Measurements from ENCODE around the gene SLC36A2.
A peak's percentile ranks its signal among the peaks of the same experiment; 100 is the strongest.
"Not testable (repeated sequence)": the region's sequence is repeated elsewhere in the genome, so short reads cannot be mapped to it uniquely, and the experiment has no call there.

The SLC36A2 gene

DNA sequence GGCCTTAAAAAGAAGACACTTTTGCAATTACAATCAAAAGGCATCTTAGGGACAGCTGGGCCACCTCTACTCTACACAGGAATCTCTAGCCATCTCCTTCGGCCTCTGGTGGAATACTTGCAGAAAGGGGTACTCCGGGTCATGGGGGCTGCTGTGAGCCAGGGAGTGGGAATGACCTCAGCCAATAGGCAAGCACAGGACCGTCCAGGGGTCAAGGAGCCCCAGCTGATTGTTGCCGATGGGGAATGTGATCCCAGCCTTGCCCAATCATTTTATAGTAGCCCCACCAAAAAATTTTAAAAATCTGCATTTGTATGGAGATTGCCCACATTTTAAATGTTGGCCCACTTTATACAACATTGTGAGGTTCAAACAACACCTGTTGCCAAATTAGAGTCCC lies 26.9 kb downstream of the SLC36A2 start:
- no peak for DNase-seq

DNA sequence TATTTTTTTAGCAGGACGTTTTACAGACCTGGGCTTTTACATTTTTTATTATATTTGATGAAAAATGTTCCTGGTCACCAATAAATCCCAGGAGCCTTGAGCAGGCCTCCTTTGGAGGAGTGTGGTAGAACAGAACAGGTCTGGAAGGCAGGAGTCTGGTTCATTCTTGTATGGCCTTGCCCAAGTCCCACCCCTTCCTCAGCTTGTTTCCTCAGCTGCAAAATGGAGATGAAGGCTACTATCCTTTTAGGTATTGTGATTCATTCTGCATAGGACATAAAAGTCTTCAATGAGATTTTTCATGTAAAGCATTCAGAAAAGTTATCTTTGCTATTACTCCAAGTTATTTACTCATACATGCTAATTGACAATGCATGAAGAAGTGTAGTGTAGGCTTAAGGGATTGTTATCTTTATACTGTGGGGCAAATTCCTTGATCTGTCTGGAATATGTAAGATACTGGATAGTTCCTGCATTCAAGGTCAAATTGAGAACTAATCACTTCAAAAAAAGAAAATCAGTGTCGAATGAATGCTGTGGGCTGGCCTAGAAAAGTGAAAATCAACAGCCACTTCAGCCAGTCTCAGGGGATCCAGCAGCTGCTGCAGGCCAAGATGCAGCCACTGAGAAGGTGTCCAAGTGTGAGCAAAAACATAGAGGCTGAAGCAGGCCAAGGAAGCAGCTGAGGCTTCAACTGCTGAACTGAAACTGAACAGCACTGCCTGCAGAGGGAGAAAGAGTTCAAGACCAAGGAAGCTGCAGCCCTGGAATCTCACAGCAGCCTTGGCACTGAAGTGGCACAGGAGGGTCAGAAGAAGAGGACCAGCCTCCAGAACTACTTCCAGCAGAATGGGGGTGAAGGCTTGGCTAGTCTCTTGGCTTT lies 28.3 kb downstream of the SLC36A2 start:
- peak; percentile 5 for DNase-seq

- DNase-seq, result no peak
Measured at GRCh38 chr5:151317871-151318270, 29.5 kb downstream of the SLC36A2 start.

- DNase-seq, result peak; percentile 69
Measured at GRCh38 chr5:151315998-151316597, 31.3 kb downstream of the SLC36A2 start.

DNA sequence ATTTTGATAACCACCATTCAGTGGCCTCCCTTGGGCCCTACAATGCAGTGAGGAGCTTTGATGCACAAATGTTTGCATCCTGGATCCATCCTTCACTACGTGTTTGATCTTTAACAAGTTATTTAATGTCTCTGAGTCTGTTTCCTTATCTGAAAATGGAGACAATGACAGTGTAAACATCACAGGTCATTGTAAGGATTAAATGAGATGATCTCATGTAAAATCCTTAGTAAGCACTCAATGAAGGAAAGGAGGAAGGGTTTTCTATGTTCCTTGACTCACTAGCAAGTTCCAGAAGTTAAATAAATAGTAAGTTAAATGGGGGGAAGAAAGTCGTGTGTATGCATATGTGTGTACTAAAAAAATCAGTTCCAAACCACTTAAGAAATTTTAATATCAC lies 34.0 kb downstream of the SLC36A2 start:
- no peak for DNase-seq

DNA sequence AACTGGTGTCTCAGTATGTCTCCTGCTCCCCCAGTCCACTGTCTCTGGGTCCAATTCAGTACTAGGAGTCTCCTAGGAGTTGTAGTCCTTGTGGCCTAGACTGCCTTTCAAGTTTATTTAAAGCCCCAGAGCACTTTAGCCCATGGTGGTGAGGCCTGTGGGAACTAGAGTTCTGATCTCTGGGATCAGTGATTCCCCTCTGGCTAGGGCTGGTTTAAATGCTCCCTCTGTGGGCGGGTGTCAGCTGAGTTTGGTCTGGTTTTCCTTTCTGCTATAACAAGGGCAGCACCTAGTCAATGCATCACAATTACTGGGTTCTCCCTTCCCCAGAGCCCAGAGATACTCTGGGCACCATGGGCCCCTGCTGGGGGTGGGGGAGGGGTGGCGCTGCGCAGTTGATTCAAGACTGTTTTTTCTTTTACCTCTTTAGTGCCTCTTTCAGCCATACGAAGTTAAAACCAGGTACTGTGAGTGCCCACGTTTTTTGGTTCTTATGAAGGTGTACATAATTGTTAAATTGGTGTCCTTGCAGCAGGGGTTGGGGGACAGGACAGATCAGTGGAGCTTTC lies 34.5 kb downstream of the SLC36A2 start:
- no peak for DNase-seq

DNA sequence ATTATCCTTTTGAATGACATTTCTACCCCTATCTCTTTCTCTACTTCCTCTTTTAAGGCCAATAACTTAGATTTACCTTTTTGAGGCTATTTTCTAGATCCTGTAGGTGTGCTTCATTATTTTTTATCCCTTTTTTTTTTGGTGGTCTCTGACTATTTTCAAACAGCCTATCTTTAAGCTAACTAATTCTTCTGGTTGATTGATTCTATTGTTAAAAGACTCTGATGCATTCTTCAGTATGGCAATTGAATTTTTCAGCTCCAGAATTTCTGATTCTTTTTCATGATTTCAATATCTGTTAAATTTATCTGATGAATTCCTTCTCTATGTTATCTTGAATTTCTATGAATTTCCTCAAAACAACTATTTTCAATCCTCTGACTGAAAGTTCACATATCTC lies 36.4 kb downstream of the SLC36A2 start:
- no peak for DNase-seq

- DNase-seq, result not testable (repeated sequence)
Measured at GRCh38 chr5:151309821-151310220, 37.5 kb downstream of the SLC36A2 start.

GRCh38 chr5:151309266-151309665 lies 38.1 kb downstream of the SLC36A2 start:
- not testable (repeated sequence) for DNase-seq

DNA sequence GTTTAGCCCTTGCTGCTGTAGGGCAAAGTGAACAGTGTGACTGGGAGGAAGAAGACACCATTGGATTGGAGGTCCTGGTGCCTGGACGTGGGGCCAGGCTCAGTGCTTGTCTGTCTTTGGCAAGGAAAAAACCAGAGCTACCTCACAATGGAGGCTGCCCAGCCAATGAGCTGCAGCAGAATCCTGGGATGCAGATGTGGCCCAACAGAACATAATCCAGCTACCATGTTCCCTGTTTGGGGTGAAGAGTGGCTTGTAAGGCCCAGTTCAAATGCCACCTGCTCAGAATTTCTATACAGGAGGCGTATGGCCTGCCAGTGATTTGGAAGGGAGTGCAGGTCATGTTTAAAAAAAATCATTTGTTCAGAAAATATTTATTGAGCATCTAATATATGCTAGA lies 43.7 kb downstream of the SLC36A2 start, which contains the start of gene SLC36A3:
Gene SLC36A3 (minus strand): TSS at position 101 of the 400 bp plus-strand sequence. CDS start 412 bp downstream, outside the sequence.
- DNase-seq, result no peak

DNA sequence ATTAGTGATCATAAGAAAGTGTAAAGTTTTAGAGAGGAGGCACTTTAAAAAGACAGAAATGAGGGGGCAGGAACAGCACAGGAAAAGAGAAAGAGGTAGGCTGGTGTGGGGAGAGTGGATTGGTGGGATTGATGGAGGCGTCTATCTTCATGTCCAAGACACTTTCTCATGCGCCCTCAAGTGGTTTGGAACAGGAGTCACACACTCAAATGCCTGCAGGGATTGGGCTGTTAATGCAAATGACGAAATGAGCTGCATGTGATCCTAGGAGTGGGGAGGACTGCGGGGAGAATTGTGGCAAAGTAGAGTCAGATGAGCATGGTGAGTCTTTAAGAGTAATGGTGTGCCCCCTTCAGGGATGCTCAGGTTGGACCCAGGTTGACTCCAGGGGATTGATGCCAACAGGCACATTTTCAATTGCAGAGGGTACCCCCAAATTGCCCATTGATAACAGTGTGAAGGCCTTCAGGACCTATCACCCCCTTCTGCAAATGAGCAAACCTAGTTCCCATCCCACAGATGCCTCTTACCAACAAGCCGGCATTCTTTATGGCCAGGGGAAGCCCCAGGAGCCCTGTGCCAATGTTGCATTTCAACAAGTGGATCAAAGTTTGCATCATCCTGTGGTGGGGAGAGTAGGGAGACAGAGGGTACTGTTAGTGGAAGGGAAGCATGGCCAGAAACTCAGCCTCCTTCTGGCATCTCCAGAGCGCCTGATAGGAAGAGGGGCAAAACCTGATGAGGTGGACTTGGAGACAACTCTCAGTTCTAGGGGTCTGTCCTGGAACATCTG lies 49.1 kb downstream of the SLC36A2 start:
- no peak for DNase-seq

- no peak for DNase-seq
Measured at GRCh38 chr5:151296974-151297373, 50.4 kb downstream of the SLC36A2 start.

- no peak for DNase-seq
Measured at GRCh38 chr5:151296478-151296830, 50.9 kb downstream of the SLC36A2 start.

- no peak for DNase-seq
Measured at GRCh38 chr5:151295791-151296477, 51.4 kb downstream of the SLC36A2 start.

- no peak for DNase-seq
Measured at GRCh38 chr5:151295138-151295537, 52.2 kb downstream of the SLC36A2 start.

DNA sequence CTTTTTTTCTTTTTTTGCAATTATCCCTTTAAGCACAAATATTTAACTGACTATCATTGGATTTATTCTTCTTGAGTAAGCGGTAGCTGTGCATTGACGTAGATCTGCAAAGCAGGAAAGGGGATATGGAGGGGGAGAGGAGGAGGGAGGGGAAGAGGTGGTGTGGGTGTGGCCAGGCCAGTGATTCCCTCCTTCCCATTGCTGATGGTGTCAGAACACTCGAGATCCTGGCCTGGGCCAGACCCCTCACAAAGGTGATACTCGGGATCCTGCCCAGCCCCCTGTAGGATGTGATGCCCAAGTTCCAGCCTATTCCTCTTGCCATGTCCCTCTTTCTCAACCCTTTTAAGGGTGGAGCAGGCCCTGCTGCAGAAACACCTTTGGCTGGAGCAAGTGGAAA lies 53.7 kb downstream of the SLC36A2 start:
- DNase-seq, result no peak

DNA sequence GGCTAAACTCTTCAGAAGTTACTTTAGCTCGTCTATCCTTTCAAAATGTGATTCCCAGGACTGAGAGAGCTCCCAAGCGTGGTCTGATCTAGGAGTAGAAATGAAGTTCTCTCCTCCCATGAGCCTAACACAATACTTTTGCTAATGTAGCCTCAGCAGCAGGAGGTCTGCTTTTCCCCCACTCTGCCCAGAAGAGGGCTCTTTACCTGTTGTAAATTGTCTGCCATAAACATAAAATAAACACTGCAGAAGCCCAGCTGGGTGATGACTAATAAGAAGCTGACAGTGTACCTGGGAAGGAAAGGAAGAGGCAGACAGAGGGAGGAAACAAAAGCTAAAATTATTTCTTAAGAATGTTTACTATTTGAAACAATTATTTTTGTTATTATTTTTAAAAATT lies 59.2 kb downstream of the SLC36A2 start:
- no peak for DNase-seq

GRCh38 chr5:151286246-151286645 lies 61.1 kb downstream of the SLC36A2 start:
- DNase-seq, result no peak

DNA sequence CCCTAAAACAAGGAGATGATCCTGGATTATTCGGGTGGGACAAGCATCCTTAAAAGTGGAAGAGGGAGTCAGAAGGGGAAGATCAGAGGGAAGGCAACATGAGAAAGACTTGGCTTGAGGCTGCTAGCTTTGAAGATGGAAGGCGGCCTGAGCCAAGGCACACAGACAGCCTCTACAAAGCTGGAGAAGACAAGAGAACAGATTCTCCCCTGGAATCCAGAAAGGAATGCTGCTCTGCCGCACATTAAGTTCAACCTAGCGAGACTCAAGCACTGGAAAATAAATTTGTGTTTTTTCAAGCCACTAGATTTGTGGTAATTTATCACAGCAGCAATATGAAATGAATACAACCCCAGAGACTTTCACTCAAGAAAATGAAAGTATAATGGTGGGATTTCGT lies 61.7 kb downstream of the SLC36A2 start:
- no peak for DNase-seq

GRCh38 chr5:151284392-151284967 lies 62.9 kb downstream of the SLC36A2 start:
- no peak for DNase-seq

GRCh38 chr5:151283120-151283825 lies 64.1 kb downstream of the SLC36A2 start:
- DNase-seq, result no peak

All from NCI-H226 (cell line).